Measurements from ENCODE around the gene ABCA7.

ABCA7 gene

DNA sequence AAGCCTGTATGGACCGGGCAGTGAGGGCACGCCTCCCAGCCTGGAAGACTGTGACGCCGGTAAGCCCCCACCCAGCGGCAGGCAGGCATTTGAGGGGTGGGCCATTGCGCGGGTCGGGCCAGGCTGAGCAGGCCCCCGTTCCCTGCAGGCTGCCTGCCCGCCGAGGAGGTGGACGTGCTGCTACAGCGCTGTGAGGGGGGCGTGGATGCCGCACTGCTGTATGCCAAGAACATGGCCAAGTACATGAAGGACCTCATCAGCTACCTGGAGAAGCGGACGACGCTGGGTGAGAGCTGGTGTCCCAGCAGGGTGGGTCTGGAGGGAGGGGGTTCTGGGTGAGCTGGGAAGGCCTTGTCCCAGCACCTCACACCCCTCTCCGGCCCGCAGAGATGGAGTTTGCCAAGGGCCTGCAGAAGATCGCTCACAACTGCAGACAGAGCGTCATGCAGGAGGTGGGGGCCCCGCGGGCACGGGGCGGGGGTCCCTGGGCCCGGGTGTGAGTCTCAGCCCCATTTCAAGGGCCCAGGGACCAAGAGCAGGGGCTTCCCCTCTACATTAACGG is 34.1 kb downstream of the ABCA7 start:
- no peak for DNase-seq (ENCODE audit: low read depth, low spot score)
- no peak overlapping the region for H3K4me3 ChIP-seq (ENCODE audit: low read depth, low read length)
- in situ Hi-C loops (cut with HindIII; ENCODE audit: low sequenced_read_pairs): no loop called here
- TF ChIP-seq, protein P1, sequence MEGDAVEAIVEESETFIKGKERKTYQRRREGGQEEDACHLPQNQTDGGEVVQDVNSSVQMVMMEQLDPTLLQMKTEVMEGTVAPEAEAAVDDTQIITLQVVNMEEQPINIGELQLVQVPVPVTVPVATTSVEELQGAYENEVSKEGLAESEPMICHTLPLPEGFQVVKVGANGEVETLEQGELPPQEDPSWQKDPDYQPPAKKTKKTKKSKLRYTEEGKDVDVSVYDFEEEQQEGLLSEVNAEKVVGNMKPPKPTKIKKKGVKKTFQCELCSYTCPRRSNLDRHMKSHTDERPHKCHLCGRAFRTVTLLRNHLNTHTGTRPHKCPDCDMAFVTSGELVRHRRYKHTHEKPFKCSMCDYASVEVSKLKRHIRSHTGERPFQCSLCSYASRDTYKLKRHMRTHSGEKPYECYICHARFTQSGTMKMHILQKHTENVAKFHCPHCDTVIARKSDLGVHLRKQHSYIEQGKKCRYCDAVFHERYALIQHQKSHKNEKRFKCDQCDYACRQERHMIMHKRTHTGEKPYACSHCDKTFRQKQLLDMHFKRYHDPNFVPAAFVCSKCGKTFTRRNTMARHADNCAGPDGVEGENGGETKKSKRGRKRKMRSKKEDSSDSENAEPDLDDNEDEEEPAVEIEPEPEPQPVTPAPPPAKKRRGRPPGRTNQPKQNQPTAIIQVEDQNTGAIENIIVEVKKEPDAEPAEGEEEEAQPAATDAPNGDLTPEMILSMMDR (IDR thresholded peaks at IDR 0.05; ENCODE audit: low read depth, low read length): no peak

DNA sequence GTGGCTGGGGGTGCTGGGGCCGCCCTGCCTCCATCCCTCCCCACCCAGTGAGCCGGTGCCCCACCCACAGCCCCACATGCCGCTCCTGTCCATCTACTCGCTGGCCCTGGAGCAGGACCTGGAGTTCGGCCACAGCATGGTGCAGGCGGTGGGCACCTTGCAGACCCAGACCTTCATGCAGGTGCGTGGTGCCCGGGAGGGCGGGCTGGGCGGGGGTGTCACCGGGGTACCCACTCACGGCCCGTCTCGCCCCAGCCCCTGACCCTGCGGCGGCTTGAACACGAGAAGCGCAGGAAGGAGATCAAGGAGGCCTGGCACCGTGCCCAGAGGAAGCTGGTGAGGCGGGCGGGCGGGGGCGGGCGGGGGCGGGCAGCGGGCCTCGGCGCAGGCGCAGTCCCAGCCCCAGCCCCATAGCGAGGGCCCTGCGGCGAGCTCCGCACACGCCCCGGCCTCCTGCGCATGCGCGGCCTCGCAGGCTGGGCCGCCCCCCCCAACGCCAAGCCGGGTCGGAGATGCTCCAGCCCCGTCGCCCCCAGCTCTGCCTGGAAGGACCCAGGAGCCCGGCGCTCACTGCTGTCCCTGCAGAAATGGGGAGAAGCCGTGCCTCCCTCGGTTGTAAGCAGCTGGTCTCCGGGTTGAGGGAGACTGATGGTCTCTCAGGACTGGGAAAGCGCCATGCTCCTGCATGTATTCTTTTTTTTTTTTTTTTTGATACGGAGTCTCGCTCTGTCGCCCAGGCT is 34.8 kb downstream of the ABCA7 start:
- TF ChIP-seq, protein P1 (IDR thresholded peaks at IDR 0.05; ENCODE audit: low read depth, low read length): no peak
- H3K4me3 ChIP-seq (ENCODE audit: low read depth, low read length): no peak overlapping the region

DNA sequence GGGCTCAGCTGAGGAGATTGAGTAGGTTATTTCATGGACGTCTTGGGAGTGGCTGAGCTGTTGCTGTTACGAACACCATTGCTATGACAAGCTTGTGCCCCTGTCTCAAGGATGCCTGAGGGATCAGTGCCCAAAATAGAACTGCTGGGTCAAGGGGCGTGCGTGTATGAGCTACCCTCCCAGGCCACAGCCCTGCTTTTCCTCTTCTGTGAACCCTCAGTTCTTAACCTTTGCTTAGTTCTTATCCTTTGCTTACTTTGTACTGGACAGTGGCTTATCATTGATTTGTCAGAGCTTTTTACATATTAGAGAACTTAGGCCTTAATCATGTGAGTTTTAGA is 36.1 kb downstream of the ABCA7 start:
- no peak for DNase-seq (ENCODE audit: low read depth, low spot score)
- TF ChIP-seq, protein P1 (IDR thresholded peaks at IDR 0.05; ENCODE audit: low read depth, low read length): no peak
- in situ Hi-C loops (cut with HindIII; ENCODE audit: low sequenced_read_pairs): no loop called here
- no peak overlapping the region for H3K4me3 ChIP-seq (ENCODE audit: low read depth, low read length)

More for the DNA sequence above, 34.8 kb downstream of the ABCA7 start:
- in situ Hi-C loops (cut with HindIII; ENCODE audit: low sequenced_read_pairs): no loop called here
- DNase-seq (ENCODE audit: low read depth, low spot score): no peak

DNA sequence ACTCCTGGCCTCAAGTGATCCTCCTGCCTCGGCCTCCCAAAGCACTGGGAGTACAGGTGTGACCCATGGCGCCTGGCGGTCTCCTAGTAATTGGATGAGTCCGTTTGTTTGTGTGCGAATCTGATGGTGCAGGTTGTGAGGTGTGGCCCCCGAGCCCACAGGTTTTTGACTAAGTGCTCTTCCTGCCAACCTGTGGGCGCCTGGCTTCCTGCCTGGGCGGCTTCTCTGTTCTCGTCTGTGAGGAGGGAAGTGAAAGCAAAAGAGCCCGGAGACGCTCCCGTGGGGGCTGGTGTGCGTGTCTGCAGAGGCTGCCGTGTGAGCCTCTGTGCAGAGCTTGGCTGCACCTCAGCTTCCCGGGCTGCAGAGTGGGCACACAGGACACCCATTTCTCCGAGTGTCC is 37.0 kb downstream of the ABCA7 start:
- no peak overlapping the region for H3K4me3 ChIP-seq (ENCODE audit: low read depth, low read length)
- in situ Hi-C loops (cut with HindIII; ENCODE audit: low sequenced_read_pairs): no loop called here
- DNase-seq (ENCODE audit: low read depth, low spot score): no peak
- TF ChIP-seq, protein P1 (IDR thresholded peaks at IDR 0.05; ENCODE audit: low read depth, low read length): no peak

DNA sequence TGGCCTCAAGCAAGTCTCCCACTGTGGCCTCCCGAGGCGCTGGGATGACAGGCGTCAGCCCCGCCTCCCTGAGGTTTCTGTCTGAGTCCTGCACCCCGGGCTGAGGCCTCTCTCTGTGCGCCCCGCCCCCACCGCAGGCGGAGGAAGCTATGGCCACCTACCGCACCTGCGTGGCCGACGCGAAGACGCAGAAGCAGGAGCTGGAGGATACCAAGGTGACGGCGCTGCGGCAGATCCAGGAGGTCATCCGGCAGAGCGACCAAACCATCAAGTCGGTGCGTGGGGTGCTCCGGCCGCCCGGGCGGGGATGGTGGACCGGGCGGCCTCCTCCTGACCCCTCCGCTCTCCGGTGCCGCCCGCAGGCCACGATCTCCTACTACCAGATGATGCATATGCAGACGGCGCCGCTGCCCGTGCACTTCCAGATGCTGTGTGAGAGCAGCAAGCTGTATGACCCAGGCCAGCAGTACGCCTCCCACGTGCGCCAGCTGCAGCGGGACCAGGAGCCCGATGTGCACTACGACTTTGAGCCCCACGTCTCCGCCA is 39.7 kb downstream of the ABCA7 start:
- in situ Hi-C loops (cut with HindIII; ENCODE audit: low sequenced_read_pairs): no loop called here
- DNase-seq (ENCODE audit: low read depth, low spot score): no peak
- H3K4me3 ChIP-seq (ENCODE audit: low read depth, low read length): no peak overlapping the region
- TF ChIP-seq, protein P1 (IDR thresholded peaks at IDR 0.05; ENCODE audit: low read depth, low read length): no peak

DNA sequence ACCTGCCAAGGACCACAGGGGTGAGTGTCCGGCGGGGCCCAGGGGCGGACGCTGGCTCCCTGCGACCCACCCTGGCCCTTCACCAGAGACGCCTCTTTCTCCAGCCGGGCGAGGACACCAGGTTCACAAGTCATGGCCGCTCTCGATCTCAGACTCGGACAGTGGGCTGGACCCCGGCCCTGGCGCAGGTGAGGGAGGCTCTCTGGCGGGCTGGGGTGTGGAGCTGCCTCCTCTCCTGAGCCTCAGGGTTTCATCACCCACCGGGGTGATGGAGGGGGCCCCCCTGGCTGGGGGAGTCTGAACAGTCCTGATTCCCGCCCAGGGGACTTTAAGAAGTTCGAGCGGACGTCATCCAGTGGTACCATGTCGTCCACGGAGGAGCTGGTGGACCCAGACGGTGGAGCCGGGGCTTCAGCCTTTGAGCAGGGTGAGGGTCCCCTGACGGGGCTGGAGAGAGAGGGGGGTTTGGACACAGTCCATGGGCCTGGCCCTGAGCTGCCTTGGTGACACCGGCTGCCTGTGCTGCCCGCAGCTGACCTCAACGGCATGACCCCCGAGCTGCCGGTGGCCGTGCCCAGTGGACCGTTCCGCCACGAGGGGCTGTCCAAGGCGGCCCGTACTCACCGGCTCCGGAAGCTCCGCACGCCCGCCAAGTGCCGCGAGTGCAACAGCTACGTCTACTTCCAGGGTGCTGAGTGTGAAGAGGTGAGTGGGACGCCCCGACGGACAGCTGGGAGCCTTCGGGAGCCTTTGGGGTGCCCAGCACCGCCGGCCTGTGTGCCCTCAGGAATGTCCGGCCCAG is 40.7 kb downstream of the ABCA7 start:
- in situ Hi-C loops (cut with HindIII; ENCODE audit: low sequenced_read_pairs): no loop called here
- no peak for DNase-seq (ENCODE audit: low read depth, low spot score)
- H3K4me3 ChIP-seq (ENCODE audit: low read depth, low read length): no peak overlapping the region

More for the DNA sequence above, 40.7 kb downstream of the ABCA7 start:
- TF ChIP-seq, protein P1 (IDR thresholded peaks at IDR 0.05; ENCODE audit: low read depth, low read length): no peak

Measured in astrocyte of the spinal cord (primary cell).